Measurements from ENCODE around the gene DUSP8. TPM values are rescaled to one million over a fixed set of nuclear protein-coding genes. Genes with fewer than 3 reads are reported as not detected.

Gene DUSP8
- total RNA-seq, 1 experiment from 2014 or later = 4.4 TPM

DNA sequence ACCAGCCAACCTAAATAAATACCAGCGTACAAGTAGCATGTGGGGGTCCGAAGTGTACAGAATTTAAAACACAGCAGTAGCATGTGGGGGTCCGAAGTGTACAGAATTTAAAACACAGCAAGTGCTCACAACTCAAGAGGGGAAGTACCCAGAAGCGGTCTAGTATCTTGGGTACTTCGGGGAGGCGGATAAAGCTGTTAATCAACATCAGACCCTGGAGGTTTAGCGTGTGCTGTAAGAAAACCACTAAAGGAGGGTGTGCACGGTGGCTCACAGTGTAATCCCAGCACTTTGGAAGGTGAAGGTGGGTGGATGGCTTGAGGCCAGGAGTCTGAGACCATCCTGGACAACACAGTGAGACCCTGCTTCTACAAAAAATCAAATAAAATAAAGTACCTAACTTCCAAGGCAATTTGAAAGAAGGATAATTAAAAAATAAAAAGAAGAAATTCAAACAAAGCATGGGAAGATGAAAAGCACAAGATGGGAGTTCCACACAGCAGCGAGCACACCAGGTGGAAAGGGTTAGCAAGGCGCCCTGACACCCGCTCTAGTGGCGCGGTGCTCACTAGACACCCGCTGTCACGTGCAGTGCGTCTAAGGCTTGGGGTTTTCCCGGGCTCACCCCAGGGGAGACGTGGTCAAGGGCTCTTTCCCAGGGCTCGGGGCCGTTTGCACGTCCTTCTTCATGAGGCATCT lies 50.5 kb downstream of the DUSP8 start:
- Histone ChIP-seq H2BK5ac (ENCODE audit: insufficient read length, low read length) (no peak overlapping the region), H2BK12ac (ENCODE audit: insufficient read length, low read depth, low read length) (no peak overlapping the region), H3K27me3 (ENCODE audit: insufficient read depth, low read length) (0 out of 2 replicates have a peak, but pooled peaks cover 1% of the 10 kb centered on the region), H2AFZ (ENCODE audit: low read length) (no peak overlapping the region), H3K79me2 (ENCODE audit: insufficient read depth, low read length) (no peaks in the 10 kb centered on the region), H3K14ac (ENCODE audit: insufficient read depth, low read length) (no peak overlapping the region; the same call in 1 of the 2 replicates), H3T11ph (ENCODE audit: low read length) (no peak overlapping the region), H2BK15ac (ENCODE audit: low read depth, low read length) (no peak overlapping the region), H3K56ac (ENCODE audit: insufficient read length, low read depth, low read length) (no peak overlapping the region), H3K23ac (ENCODE audit: insufficient read length, low read depth, low read length) (no peak overlapping the region), H3K4me2 (ENCODE audit: insufficient read depth, insufficient read length, low read length) (no peak overlapping the region), H4K91ac (ENCODE audit: insufficient read length, low read depth, low read length) (no peak overlapping the region), H2AK5ac (ENCODE audit: insufficient read length, low read length) (no peak overlapping the region), H2BK20ac (ENCODE audit: low read depth, low read length, poor library complexity, severe bottlenecking) (no peak overlapping the region), H3K9me3 (ENCODE audit: control insufficient read depth, low read depth, low read length) (no peaks in the 10 kb centered on the region), H2BK120ac (ENCODE audit: low read depth, low read length, poor library complexity, severe bottlenecking) (no peak overlapping the region), H3K4ac (ENCODE audit: low read depth, low read length) (no peak overlapping the region), H3K18ac (ENCODE audit: insufficient read length, low read depth, low read length) (no peak overlapping the region), H3K79me1 (ENCODE audit: insufficient read depth, low read depth, low read length, poor library complexity, severe bottlenecking) (peaks cover 2% of the 10 kb centered on the region), H3K9ac (ENCODE audit: extremely low read depth, insufficient read length, low read length) (no peak overlapping the region), H3K23me2 (ENCODE audit: insufficient read length, low read depth, low read length, poor library complexity, severe bottlenecking) (no peaks in the 10 kb centered on the region), H3K4me1 (ENCODE audit: insufficient read depth, low read length) (no peaks in the 10 kb centered on the region), H4K20me1 (ENCODE audit: control insufficient read depth, insufficient read depth, insufficient read length) (no peaks in the 10 kb centered on the region), H4K5ac (ENCODE audit: insufficient read length, low read depth, low read length) (no peak overlapping the region), H3K27ac (ENCODE audit: insufficient read length, low read depth, low read length) (no peak overlapping the region), H4K8ac (replicated peaks; ENCODE audit: insufficient read length, low read depth, low read length) (no peak overlapping the region)
- WGBS (ENCODE audit: extremely low coverage, insufficient read length, low lambda C conversion rate) = no CpG with 5 or more reads among the region's 21 CpGs
- Mint-ChIP-seq H3K4me1 (peaks cover 3 to 14% of the 10 kb centered on the region in 2 experiments; a peak in 3 of 4 replicates), H3K9me3 (no peaks in the 10 kb centered on the region), H3K4me3 (no peak overlapping the region), H3K27me3 (ENCODE audit: low read depth) (no peaks in the 10 kb centered on the region), H3K27ac (peak overlapping the region in 1 of 3 experiments; percentile 19; a peak in 1 of 7 replicates), H3K36me3 (ENCODE audit: insufficient read depth in 1 of 3, low read depth in 3 of 3) (no peaks in the 10 kb centered on the region)
- TF ChIP-seq, protein P1, sequence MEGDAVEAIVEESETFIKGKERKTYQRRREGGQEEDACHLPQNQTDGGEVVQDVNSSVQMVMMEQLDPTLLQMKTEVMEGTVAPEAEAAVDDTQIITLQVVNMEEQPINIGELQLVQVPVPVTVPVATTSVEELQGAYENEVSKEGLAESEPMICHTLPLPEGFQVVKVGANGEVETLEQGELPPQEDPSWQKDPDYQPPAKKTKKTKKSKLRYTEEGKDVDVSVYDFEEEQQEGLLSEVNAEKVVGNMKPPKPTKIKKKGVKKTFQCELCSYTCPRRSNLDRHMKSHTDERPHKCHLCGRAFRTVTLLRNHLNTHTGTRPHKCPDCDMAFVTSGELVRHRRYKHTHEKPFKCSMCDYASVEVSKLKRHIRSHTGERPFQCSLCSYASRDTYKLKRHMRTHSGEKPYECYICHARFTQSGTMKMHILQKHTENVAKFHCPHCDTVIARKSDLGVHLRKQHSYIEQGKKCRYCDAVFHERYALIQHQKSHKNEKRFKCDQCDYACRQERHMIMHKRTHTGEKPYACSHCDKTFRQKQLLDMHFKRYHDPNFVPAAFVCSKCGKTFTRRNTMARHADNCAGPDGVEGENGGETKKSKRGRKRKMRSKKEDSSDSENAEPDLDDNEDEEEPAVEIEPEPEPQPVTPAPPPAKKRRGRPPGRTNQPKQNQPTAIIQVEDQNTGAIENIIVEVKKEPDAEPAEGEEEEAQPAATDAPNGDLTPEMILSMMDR (conservative IDR thresholded peaks at IDR 0.05) = no peak
- no peak for DNase-seq
